Neutrophil (primary cell): ENCODE measurements around the gene TNFAIP2.
"Not testable (repeated sequence)": the region's sequence is repeated elsewhere in the genome, so short reads cannot be mapped to it uniquely, and the experiment has no call there.

Experiments used
- H3K27ac ChIP-seq: fragments of 200-600 bp; sonication (generic); 2 replicates; pipeline ENCODE4 v1.5.1; 2016; ENCODE audit warnings: mild to moderate bottlenecking, moderate library complexity
- H3K27me3 ChIP-seq: fragments of 200-600 bp; sonication (generic); 2 replicates; pipeline ENCODE4 v1.6.0; 2016; ENCODE audit warnings: mild to moderate bottlenecking
- H3K36me3 ChIP-seq: fragments of 200-600 bp; sonication (generic); 2 replicates; pipeline ENCODE4 v1.5.1; 2017
- H3K4me1 ChIP-seq, 2 experiments: fragments of 200-600 bp in 1 of 2; sonication (generic) in 1 of 2; 1 replicate in 1 of 2; 2 replicates in 1 of 2; pipeline versions ENCODE4 v1.5.1 to v1.6.1; 2013 to 2016; ENCODE audit warnings: low read depth in 1 of 2, low read length in 1 of 2, mild to moderate bottlenecking in 1 of 2, moderate library complexity in 1 of 2; ENCODE audit not compliant: control insufficient read depth in 1 of 2, insufficient read depth in 1 of 2
- H3K4me3 ChIP-seq, 2 experiments: fragments of 200-600 bp in 1 of 2; sonication (generic) in 1 of 2; 1 replicate in 1 of 2; 2 replicates in 1 of 2; pipeline ENCODE4 v1.5.1; 2013 to 2016; ENCODE audit warnings: low read depth in 1 of 2, low read length in 1 of 2, mild to moderate bottlenecking in 1 of 2, moderate library complexity in 1 of 2
- H3K9me3 ChIP-seq: fragments of 200-600 bp; sonication (generic); 2 replicates; pipeline ENCODE4 v1.5.1; 2016
- TF ChIP-seq, protein P1 (sequence below): fragments of 200-600 bp; sonication (generic); IDR thresholded peaks from 2 replicates; pipeline ENCODE4 v1.5.1; 2016; ENCODE audit warnings: antibody characterized with exemption

The TNFAIP2 gene

GRCh38 chr14:103172921-103173320 lies 49.7 kb downstream of the TNFAIP2 start:
- H3K27me3 ChIP-seq, result peaks cover 18% of the 10 kb centered on the region
- peaks cover 9% of the 10 kb centered on the region for H3K9me3 ChIP-seq
- no peak overlapping the region for H3K27ac ChIP-seq
- no peak overlapping the region for H3K4me3 ChIP-seq
- no peaks in the 10 kb centered on the region for H3K4me1 ChIP-seq
- H3K36me3 ChIP-seq, result no peaks in the 10 kb centered on the region
- TF ChIP-seq, protein P1, sequence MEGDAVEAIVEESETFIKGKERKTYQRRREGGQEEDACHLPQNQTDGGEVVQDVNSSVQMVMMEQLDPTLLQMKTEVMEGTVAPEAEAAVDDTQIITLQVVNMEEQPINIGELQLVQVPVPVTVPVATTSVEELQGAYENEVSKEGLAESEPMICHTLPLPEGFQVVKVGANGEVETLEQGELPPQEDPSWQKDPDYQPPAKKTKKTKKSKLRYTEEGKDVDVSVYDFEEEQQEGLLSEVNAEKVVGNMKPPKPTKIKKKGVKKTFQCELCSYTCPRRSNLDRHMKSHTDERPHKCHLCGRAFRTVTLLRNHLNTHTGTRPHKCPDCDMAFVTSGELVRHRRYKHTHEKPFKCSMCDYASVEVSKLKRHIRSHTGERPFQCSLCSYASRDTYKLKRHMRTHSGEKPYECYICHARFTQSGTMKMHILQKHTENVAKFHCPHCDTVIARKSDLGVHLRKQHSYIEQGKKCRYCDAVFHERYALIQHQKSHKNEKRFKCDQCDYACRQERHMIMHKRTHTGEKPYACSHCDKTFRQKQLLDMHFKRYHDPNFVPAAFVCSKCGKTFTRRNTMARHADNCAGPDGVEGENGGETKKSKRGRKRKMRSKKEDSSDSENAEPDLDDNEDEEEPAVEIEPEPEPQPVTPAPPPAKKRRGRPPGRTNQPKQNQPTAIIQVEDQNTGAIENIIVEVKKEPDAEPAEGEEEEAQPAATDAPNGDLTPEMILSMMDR, result no peak

DNA sequence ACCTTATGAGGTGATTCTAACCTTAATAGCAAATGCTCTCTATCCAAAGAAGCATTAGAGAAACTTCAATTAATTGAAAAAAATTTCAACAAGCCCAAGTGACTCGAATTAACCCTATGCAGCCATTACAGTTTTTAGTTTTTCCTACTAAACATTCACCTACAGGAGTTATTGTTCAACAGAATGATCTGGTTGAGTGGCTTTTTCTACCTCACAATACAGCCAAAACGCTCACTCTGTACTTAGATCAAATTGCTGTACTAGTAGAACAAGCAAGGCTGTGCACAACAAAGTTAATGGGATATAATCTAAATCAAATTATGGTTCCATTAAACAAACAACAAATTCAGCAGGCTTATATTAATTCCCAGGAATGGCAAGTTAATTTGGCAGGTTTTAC lies 50.6 kb downstream of the TNFAIP2 start:
- not testable (repeated sequence) for H3K9me3 ChIP-seq, H3K36me3 ChIP-seq, H3K4me1 ChIP-seq, H3K27ac ChIP-seq, H3K4me3 ChIP-seq
- peaks cover 18% of the 10 kb centered on the region for H3K27me3 ChIP-seq

- not testable (repeated sequence) for H3K9me3 ChIP-seq, H3K27ac ChIP-seq, H3K4me3 ChIP-seq, H3K36me3 ChIP-seq, H3K4me1 ChIP-seq
- peaks cover 25% of the 10 kb centered on the region for H3K27me3 ChIP-seq
Measured at GRCh38 chr14:103176176-103176575, 52.9 kb downstream of the TNFAIP2 start.

DNA sequence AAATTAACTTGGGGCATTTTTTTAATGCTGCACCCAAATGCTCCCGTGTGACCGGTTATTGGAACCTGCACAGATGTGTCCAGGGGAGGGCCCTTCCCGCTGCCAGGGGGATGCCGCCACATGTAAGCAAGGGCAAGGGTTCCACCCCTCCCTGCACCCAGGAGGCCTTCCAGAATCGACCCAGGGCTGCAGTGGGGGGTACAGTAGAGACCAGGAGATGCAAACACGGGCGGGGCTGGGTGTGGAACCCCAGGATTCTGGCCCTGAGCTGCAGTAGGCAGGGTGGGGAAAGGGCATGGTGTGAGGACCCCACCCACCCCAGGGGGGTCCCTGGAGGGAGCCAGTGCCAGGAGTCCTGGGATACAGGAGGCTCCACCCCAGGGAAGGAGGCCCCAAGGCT lies 54.1 kb downstream of the TNFAIP2 start:
- TF ChIP-seq, protein P1, result no peak
- Histone ChIP-seq H3K9me3 (no peaks in the 10 kb centered on the region), H3K27me3 (peaks cover 25% of the 10 kb centered on the region), H3K4me1 (no peaks in the 10 kb centered on the region), H3K4me3 (no peak overlapping the region), H3K36me3 (no peaks in the 10 kb centered on the region), H3K27ac (no peak overlapping the region)

DNA sequence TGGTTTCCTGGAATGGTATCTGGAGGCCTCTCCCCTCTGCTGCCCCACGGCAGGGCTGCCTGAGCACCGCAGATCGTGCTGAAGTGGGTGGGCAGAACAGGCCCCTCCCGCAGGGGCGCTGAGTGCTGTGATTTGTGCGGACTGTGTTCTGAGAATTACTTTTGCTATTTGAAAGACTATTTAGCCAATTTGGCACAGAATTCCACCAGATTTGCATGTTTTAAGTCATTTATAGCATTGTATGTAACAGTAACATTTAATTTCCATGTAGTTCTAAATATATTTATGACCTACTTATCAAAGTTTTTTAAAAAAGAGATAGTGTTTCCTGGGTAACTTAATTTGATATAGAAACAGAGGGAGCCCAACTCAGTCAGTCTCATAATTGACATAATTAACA lies 55.3 kb downstream of the TNFAIP2 start:
- Histone ChIP-seq H3K4me1 (no peaks in the 10 kb centered on the region), H3K27ac (no peak overlapping the region), H3K27me3 (peaks cover 18% of the 10 kb centered on the region), H3K9me3 (no peaks in the 10 kb centered on the region), H3K4me3 (no peak overlapping the region), H3K36me3 (no peaks in the 10 kb centered on the region)
- TF ChIP-seq, protein P1, result no peak

DNA sequence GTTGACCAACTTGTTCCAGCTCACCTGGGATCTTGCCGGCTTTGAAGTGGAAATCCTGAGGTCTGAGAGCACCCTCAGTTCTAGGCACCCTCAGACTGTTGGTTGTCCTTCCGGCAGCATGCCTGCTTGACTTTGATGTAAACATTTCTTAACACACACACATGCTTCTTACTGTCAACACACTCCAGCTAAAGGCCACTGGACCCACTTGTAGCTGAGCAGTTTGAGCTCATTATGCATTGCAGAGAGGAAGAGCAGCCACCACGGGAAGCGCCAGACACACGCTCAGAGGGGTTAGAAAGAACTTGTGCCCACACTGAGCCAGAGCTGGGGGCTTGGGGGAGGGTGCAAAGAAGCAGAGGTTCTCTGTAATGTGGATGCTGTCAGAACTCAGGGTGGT lies 55.8 kb downstream of the TNFAIP2 start:
- no peak overlapping the region for H3K27ac ChIP-seq
- H3K4me3 ChIP-seq, result no peak overlapping the region
- H3K36me3 ChIP-seq, result no peaks in the 10 kb centered on the region
- no peaks in the 10 kb centered on the region for H3K9me3 ChIP-seq
- H3K27me3 ChIP-seq, result peaks cover 18% of the 10 kb centered on the region
- TF ChIP-seq, protein P1, result no peak
- no peaks in the 10 kb centered on the region for H3K4me1 ChIP-seq

GRCh38 chr14:103180331-103180730 lies 57.1 kb downstream of the TNFAIP2 start:
- TF ChIP-seq, protein P1, result no peak
- Histone ChIP-seq H3K4me1 (no peaks in the 10 kb centered on the region), H3K27me3 (peaks cover 18% of the 10 kb centered on the region)

More at GRCh38 chr14:103180331-103180730, 57.1 kb downstream of the TNFAIP2 start:
- Histone ChIP-seq H3K4me3 (no peak overlapping the region), H3K9me3 (no peaks in the 10 kb centered on the region), H3K27ac (no peak overlapping the region), H3K36me3 (no peaks in the 10 kb centered on the region)
